K562 (cell line): ENCODE results near the gene SERPINE1. TPM values are rescaled to one million over a fixed set of nuclear protein-coding genes. Genes with fewer than 3 reads are reported as not detected.

Experiments used
- E2F3 ChIP-seq: fragments of 250-450 bp; sonication (Bioruptor Pico); IDR thresholded peaks from 2 replicates; pipeline ENCODE4 v1.4.0; 2020; ENCODE audit warnings: mild to moderate bottlenecking
- HMG20B ChIP-seq: fragments of 250-450 bp; sonication (Bioruptor Pico); IDR thresholded peaks from 2 replicates; pipeline ENCODE4 v1.5.0; 2021; ENCODE audit warnings: mild to moderate bottlenecking
- MCM2 ChIP-seq: fragments of 450-650 bp; IDR thresholded peaks from 2 replicates; pipeline ENCODE4 v1.6.1; 2017; ENCODE audit warnings: low read depth, mild to moderate bottlenecking
- MECOM ChIP-seq: fragments of 250-450 bp; sonication (Bioruptor Pico); IDR thresholded peaks from 2 replicates; pipeline ENCODE4 v1.8.0; 2022; ENCODE audit warnings: inconsistent platforms
- MITF ChIP-seq: IDR thresholded peaks from 2 replicates; pipeline ENCODE4 v1.6.1; 2014; ENCODE audit warnings: antibody characterized with exemption
- SMARCA5 ChIP-seq: fragments of 450-650 bp; IDR thresholded peaks from 2 replicates; pipeline ENCODE4 v1.6.1; 2016
- SMARCB1 ChIP-seq: IDR thresholded peaks from 2 replicates; pipeline ENCODE4 v1.6.1; 2011; ENCODE audit warnings: improper control_type of control experiment, low read depth; ENCODE audit not compliant: insufficient read length
- SREBF1 ChIP-seq: fragments of 150-350 bp; IDR thresholded peaks from 2 replicates; pipeline ENCODE4 v1.6.1; 2014; ENCODE audit warnings: antibody characterized with exemption, low read depth, low read length, borderline replicate concordance
- SUPT5H ChIP-seq: fragments of 450-650 bp; IDR thresholded peaks from 2 replicates; pipeline ENCODE4 v1.6.1; 2016
- TFAM ChIP-seq: fragments of 250-450 bp; sonication (Bioruptor Pico); conservative IDR thresholded peaks from 2 replicates; pipeline ENCODE4 v1.5.0; 2021; ENCODE audit warnings: mild to moderate bottlenecking, moderate library complexity
- ZBTB1 ChIP-seq: sonication (generic); formaldehyde crosslinking; IDR thresholded peaks from 2 replicates; pipeline ENCODE4 v1.8.1; 2023; ENCODE audit warnings: missing genetic modification reagents, low read depth, mild to moderate bottlenecking, borderline replicate concordance
- ZBTB49 ChIP-seq: sonication (generic); formaldehyde crosslinking; IDR thresholded peaks from 2 replicates; pipeline ENCODE4 v1.8.0; 2022; ENCODE audit warnings: missing genetic modification reagents, mild to moderate bottlenecking, borderline replicate concordance
- ZHX1 ChIP-seq: fragments of 150-350 bp; conservative IDR thresholded peaks from 2 replicates; pipeline ENCODE4 v1.6.1; 2014; ENCODE audit warnings: low read length
- ZKSCAN1 ChIP-seq: fragments of 150-350 bp; IDR thresholded peaks from 2 replicates; pipeline ENCODE4 v1.6.1; 2016; ENCODE audit warnings: low read depth, low read length
- polyA plus RNA-seq, 8 experiments: library from polyadenylated mRNA; depleted of rRNA in 4 of 8; stranded (reverse) in 5 of 8; unstranded in 3 of 8; fragments of >200 nt; fragmentation: Nextera tagmentation in 2 of 8; fragmentation: Illumina TruSeq in 1 of 8; extraction: Ambion mirVana in 2 of 8; extraction: Trizol in 1 of 8; gene quantifications; 2 replicates each; pipeline versions ENCODE4 v1.2.1 to v1.2.3, GENCODE V29; 2011 to 2014; ENCODE audit warnings: inconsistent platforms in 1 of 8, missing spikeins in 1 of 8
- total RNA-seq, 7 experiments: library from RNA; depleted of rRNA in 6 of 7; stranded (reverse); fragments of >200 nt in 6 of 7; fragmentation: Illumina TruSeq in 2 of 7; extraction: Trizol in 2 of 7; gene quantifications; 2 replicates each; pipeline versions ENCODE4 v1.2.1 to v1.2.3, GENCODE V29; 2011 to 2021; ENCODE audit warnings: low replicate concordance in 1 of 7
- TF ChIP-seq, protein P1 (sequence below): fragments of 250-450 bp; sonication (Bioruptor Pico); IDR thresholded peaks from 2 replicates; pipeline ENCODE4 v1.8.0; 2021; ENCODE audit warnings: borderline replicate concordance, mild to moderate bottlenecking, moderate library complexity; ENCODE audit not compliant: poor library complexity, severe bottlenecking

The SERPINE1 gene
- total and polyA plus RNA-seq, 9 of the 15 experiments (the other 6 are each of a cell fraction or from before 2014, with no cell fraction given) = 0.22 to 4.8 (median 0.91) TPM

GRCh38 chr7:101094791-101095375 lies 32.0 kb upstream of the SERPINE1 start (continued):
- TF ChIP-seq ZBTB49 (CRISPR knock-in tag) = no peak
- no peak; the same call in 1 of the 2 replicates for TF ChIP-seq MITF
- TF ChIP-seq TFAM = no peak
- no peak for TF ChIP-seq ZBTB1
- TF ChIP-seq, protein P1, sequence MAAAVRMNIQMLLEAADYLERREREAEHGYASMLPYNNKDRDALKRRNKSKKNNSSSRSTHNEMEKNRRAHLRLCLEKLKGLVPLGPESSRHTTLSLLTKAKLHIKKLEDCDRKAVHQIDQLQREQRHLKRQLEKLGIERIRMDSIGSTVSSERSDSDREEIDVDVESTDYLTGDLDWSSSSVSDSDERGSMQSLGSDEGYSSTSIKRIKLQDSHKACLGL (CRISPR knock-in tag) = no peak
- no peak for TF ChIP-seq MECOM (CRISPR knock-in tag)
- no peak for TF ChIP-seq SREBF1
- no peak for TF ChIP-seq MCM2
- TF ChIP-seq E2F3 (CRISPR knock-in tag) = no peak
- TF ChIP-seq ZKSCAN1 = peak; percentile 52; the same call in 1 of the 2 replicates
- no peak; the same call in 1 of the 2 replicates for TF ChIP-seq SUPT5H
- TF ChIP-seq SMARCB1 = no peak
- no peak for TF ChIP-seq HMG20B (CRISPR knock-in tag)
- TF ChIP-seq SMARCA5 = peak; percentile 77
- TF ChIP-seq ZHX1 = no peak
